SK-N-SH treated with all-trans-retinoic acid at 6 μM for 48 hours (cell line): ENCODE results near the gene TCFL5.

Experiments used
- ATAC-seq: fragments of 200-7000 bp; cut with Tn5 transposase; 3 replicates; pipeline ENCODE4 v1.9.1; 2020; ENCODE audit warnings: mild to moderate bottlenecking, moderate library complexity
- ARNTL ChIP-seq: fragments of 450-650 bp; formaldehyde crosslinking; IDR thresholded peaks from 2 replicates; pipeline ENCODE4 v1.5.0; 2020; ENCODE audit warnings: low read depth, mild to moderate bottlenecking, moderate library complexity, borderline replicate concordance
- BACH2 ChIP-seq: fragments of 250-450 bp; sonication (Bioruptor Pico); IDR thresholded peaks from 2 replicates; pipeline ENCODE4 v1.9.0; 2021; ENCODE audit warnings: mild to moderate bottlenecking, borderline replicate concordance
- CSDC2 ChIP-seq: fragments of 250-450 bp; sonication (Bioruptor Pico); IDR thresholded peaks from 2 replicates; pipeline ENCODE4 v1.5.0; 2020; ENCODE audit warnings: mild to moderate bottlenecking, moderate library complexity
- ESRRG ChIP-seq: fragments of 250-450 bp; sonication (Bioruptor Pico); IDR thresholded peaks from 2 replicates; pipeline ENCODE4 v1.6.1; 2021; ENCODE audit warnings: mild to moderate bottlenecking
- GLIS3 ChIP-seq: fragments of 250-450 bp; sonication (Bioruptor Pico); IDR thresholded peaks from 2 replicates; pipeline ENCODE4 v1.5.0; 2020; ENCODE audit warnings: mild to moderate bottlenecking, moderate library complexity
- ISL1 ChIP-seq: fragments of 250-450 bp; sonication (Bioruptor Pico); IDR thresholded peaks from 2 replicates; pipeline ENCODE4 v2.1.2; 2022; ENCODE audit warnings: mild to moderate bottlenecking, moderate library complexity
- OSR1 ChIP-seq: fragments of 250-450 bp; sonication (Bioruptor Pico); IDR thresholded peaks from 2 replicates; pipeline ENCODE4 v1.8.0; 2022; ENCODE audit warnings: moderate library complexity, mild to moderate bottlenecking, inconsistent platforms
- PPARA ChIP-seq: fragments of 250-450 bp; sonication (Bioruptor Pico); IDR thresholded peaks from 2 replicates; pipeline ENCODE4 v1.5.0; 2020; ENCODE audit warnings: mild to moderate bottlenecking, borderline replicate concordance
- SNAI2 ChIP-seq: fragments of 250-450 bp; sonication (Bioruptor Pico); IDR thresholded peaks from 2 replicates; pipeline ENCODE4 v1.5.0; 2020; ENCODE audit warnings: mild to moderate bottlenecking, moderate library complexity
- TCF4 ChIP-seq: fragments of 250-450 bp; sonication (Bioruptor Pico); IDR thresholded peaks from 2 replicates; pipeline ENCODE4 v1.8.0; 2021; ENCODE audit warnings: mild to moderate bottlenecking, moderate library complexity, borderline replicate concordance
- TOX ChIP-seq: fragments of 250-450 bp; sonication (Bioruptor Pico); IDR thresholded peaks from 2 replicates; pipeline ENCODE4 v1.8.0; 2021; ENCODE audit warnings: mild to moderate bottlenecking, moderate library complexity, borderline replicate concordance
- ZC3H10 ChIP-seq: fragments of 250-450 bp; sonication (Bioruptor Pico); IDR thresholded peaks from 2 replicates; pipeline ENCODE4 v1.5.1; 2021; ENCODE audit warnings: mild to moderate bottlenecking, moderate library complexity
- ZFP3 ChIP-seq: fragments of 250-450 bp; sonication (Bioruptor Pico); IDR thresholded peaks from 2 replicates; pipeline ENCODE4 v1.5.0; 2020; ENCODE audit warnings: mild to moderate bottlenecking, moderate library complexity
- ZNF565 ChIP-seq: fragments of 450-650 bp; formaldehyde crosslinking; conservative IDR thresholded peaks from 2 replicates; pipeline ENCODE4 v1.5.0; 2020; ENCODE audit warnings: low read depth, mild to moderate bottlenecking, moderate library complexity
- ZNF8 ChIP-seq: fragments of 450-650 bp; formaldehyde crosslinking; IDR thresholded peaks from 2 replicates; pipeline ENCODE4 v1.5.0; 2020; ENCODE audit warnings: mild to moderate bottlenecking, moderate library complexity
- TF ChIP-seq, protein P1 (sequence below): fragments of 250-450 bp; sonication (Bioruptor Pico); IDR thresholded peaks from 2 replicates; pipeline ENCODE4 v1.5.1; 2021; ENCODE audit warnings: mild to moderate bottlenecking, moderate library complexity
- TF ChIP-seq, protein P2 (sequence below): fragments of 250-450 bp; sonication (Bioruptor Pico); IDR thresholded peaks from 2 replicates; pipeline ENCODE4 v1.5.1; 2020; ENCODE audit warnings: low read depth, mild to moderate bottlenecking, moderate library complexity
- TF ChIP-seq, protein P3 (sequence below): fragments of 250-450 bp; sonication (Bioruptor Pico); IDR thresholded peaks from 2 replicates; pipeline ENCODE4 v1.8.0; 2020; ENCODE audit warnings: mild to moderate bottlenecking, moderate library complexity, borderline replicate concordance
- TF ChIP-seq, protein P4 (sequence below): fragments of 250-450 bp; sonication (Bioruptor Pico); IDR thresholded peaks from 2 replicates; pipeline ENCODE4 v1.8.0; 2021; ENCODE audit warnings: low read depth, mild to moderate bottlenecking, moderate library complexity, borderline replicate concordance

Gene TCFL5

GRCh38 chr20:62907384-62908317, 46.0 kb upstream of the TCFL5 start (continued):
- no peak for TF ChIP-seq GLIS3 (CRISPR knock-in tag)

GRCh38 chr20:62906647-62907375, 45.2 kb upstream of the TCFL5 start:
- TF ChIP-seq PPARA (CRISPR knock-in tag), result no peak
- TF ChIP-seq, protein P1, sequence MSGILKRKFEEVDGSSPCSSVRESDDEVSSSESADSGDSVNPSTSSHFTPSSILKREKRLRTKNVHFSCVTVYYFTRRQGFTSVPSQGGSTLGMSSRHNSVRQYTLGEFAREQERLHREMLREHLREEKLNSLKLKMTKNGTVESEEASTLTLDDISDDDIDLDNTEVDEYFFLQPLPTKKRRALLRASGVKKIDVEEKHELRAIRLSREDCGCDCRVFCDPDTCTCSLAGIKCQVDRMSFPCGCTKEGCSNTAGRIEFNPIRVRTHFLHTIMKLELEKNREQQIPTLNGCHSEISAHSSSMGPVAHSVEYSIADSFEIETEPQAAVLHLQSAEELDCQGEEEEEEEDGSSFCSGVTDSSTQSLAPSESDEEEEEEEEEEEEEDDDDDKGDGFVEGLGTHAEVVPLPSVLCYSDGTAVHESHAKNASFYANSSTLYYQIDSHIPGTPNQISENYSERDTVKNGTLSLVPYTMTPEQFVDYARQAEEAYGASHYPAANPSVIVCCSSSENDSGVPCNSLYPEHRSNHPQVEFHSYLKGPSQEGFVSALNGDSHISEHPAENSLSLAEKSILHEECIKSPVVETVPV (CRISPR knock-in tag), result no peak
- TF ChIP-seq ARNTL (CRISPR knock-in tag), result no peak
- TF ChIP-seq ESRRG, result no peak
- TF ChIP-seq GLIS3 (CRISPR knock-in tag), result no peak
- TF ChIP-seq CSDC2, result no peak
- no peak for TF ChIP-seq TOX (CRISPR knock-in tag)
- no peak for TF ChIP-seq ZFP3 (CRISPR knock-in tag)
- TF ChIP-seq, protein P2, sequence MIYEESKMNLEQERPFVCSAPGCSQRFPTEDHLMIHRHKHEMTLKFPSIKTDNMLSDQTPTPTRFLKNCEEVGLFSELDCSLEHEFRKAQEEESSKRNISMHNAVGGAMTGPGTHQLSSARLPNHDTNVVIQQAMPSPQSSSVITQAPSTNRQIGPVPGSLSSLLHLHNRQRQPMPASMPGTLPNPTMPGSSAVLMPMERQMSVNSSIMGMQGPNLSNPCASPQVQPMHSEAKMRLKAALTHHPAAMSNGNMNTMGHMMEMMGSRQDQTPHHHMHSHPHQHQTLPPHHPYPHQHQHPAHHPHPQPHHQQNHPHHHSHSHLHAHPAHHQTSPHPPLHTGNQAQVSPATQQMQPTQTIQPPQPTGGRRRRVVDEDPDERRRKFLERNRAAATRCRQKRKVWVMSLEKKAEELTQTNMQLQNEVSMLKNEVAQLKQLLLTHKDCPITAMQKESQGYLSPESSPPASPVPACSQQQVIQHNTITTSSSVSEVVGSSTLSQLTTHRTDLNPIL (CRISPR knock-in tag), result no peak
- TF ChIP-seq, protein P3, sequence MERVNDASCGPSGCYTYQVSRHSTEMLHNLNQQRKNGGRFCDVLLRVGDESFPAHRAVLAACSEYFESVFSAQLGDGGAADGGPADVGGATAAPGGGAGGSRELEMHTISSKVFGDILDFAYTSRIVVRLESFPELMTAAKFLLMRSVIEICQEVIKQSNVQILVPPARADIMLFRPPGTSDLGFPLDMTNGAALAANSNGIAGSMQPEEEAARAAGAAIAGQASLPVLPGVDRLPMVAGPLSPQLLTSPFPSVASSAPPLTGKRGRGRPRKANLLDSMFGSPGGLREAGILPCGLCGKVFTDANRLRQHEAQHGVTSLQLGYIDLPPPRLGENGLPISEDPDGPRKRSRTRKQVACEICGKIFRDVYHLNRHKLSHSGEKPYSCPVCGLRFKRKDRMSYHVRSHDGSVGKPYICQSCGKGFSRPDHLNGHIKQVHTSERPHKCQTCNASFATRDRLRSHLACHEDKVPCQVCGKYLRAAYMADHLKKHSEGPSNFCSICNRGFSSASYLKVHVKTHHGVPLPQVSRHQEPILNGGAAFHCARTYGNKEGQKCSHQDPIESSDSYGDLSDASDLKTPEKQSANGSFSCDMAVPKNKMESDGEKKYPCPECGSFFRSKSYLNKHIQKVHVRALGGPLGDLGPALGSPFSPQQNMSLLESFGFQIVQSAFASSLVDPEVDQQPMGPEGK (CRISPR knock-in tag), result no peak
- TF ChIP-seq SNAI2 (CRISPR knock-in tag), result no peak
- TF ChIP-seq ISL1 (CRISPR knock-in tag), result no peak
- TF ChIP-seq TCF4 (CRISPR knock-in tag), result no peak
- TF ChIP-seq ZNF565 (CRISPR knock-in tag), result no peak
- no peak for ATAC-seq

DNA sequence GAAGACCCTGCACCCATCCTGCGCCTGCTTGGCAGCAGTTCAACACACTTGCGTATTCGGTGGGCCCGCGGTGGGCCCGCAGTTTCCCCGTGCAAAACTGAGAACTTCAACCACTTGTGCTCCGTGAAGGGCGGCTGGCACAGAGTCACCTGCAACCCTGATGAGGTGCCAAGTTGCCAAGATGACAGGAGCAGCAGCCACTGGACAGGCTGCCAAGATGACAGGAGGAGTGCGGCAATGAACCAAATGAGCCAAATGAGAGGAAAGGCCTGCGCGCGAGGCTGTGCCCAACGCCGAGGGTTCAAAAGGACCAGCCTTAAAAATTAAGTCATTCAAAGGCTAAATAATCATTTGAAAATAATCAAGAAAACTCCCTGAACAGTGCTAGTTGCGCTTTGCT, 44.6 kb upstream of the TCFL5 start:
- TF ChIP-seq OSR1 (CRISPR knock-in tag), result no peak
- TF ChIP-seq, protein P4, sequence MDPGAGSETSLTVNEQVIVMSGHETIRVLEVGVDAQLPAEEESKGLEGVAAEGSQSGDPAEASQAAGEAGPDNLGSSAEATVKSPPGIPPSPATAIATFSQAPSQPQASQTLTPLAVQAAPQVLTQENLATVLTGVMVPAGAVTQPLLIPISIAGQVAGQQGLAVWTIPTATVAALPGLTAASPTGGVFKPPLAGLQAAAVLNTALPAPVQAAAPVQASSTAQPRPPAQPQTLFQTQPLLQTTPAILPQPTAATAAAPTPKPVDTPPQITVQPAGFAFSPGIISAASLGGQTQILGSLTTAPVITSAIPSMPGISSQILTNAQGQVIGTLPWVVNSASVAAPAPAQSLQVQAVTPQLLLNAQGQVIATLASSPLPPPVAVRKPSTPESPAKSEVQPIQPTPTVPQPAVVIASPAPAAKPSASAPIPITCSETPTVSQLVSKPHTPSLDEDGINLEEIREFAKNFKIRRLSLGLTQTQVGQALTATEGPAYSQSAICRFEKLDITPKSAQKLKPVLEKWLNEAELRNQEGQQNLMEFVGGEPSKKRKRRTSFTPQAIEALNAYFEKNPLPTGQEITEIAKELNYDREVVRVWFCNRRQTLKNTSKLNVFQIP, result no peak
- TF ChIP-seq ZC3H10 (CRISPR knock-in tag), result no peak
- TF ChIP-seq ZNF8 (CRISPR knock-in tag), result no peak
- no peak for TF ChIP-seq BACH2
- no peak for TF ChIP-seq ESRRG
- TF ChIP-seq ZNF565 (CRISPR knock-in tag), result no peak
- no peak for TF ChIP-seq TCF4 (CRISPR knock-in tag)
- TF ChIP-seq, protein P3 (CRISPR knock-in tag), result no peak
- TF ChIP-seq, protein P1 (CRISPR knock-in tag), result no peak
- TF ChIP-seq TOX (CRISPR knock-in tag), result no peak
- ATAC-seq, result no peak
